NCI-H2171 (cell line): ENCODE data around the gene CCDC158.
"Not testable (repeated sequence)": the region's sequence is repeated elsewhere in the genome, so short reads cannot be mapped to it uniquely, and the experiment has no call there.

ENCODE experiments used
- DNase-seq: peaks from one replicate; lab custom pipeline; 2025; lab: John Stamatoyannopoulos, UW

Gene CCDC158

GRCh38 chr4:76420762-76421581, at the start of gene CCDC158:
TSS of gene CCDC158 (minus strand) at chr4:76421141. CDS start at chr4:76403207, 17,934 bp downstream.
- DNase-seq: no peak

- no peak for DNase-seq
Observed at GRCh38 chr4:76470532-76470931, 49.6 kb upstream of the CCDC158 start.

- DNase-seq: no peak
Observed at GRCh38 chr4:76470064-76470463, 49.1 kb upstream of the CCDC158 start.

GRCh38 chr4:76463568-76463967, 42.6 kb upstream of the CCDC158 start:
- no peak for DNase-seq

GRCh38 chr4:76459291-76459723, 38.4 kb upstream of the CCDC158 start:
- DNase-seq: no peak

GRCh38 chr4:76458825-76459224, 37.9 kb upstream of the CCDC158 start:
- DNase-seq: no peak

- DNase-seq: no peak
Observed at GRCh38 chr4:76458297-76458696, 37.4 kb upstream of the CCDC158 start.

- DNase-seq: no peak
Observed at GRCh38 chr4:76457885-76458284, 36.9 kb upstream of the CCDC158 start.

GRCh38 chr4:76454073-76454472, 33.1 kb upstream of the CCDC158 start:
- not testable (repeated sequence) for DNase-seq

- no peak for DNase-seq
Observed at GRCh38 chr4:76453232-76453631, 32.3 kb upstream of the CCDC158 start.

GRCh38 chr4:76449833-76450232, 28.9 kb upstream of the CCDC158 start:
- DNase-seq: no peak

GRCh38 chr4:76449362-76449767, 28.4 kb upstream of the CCDC158 start:
- DNase-seq: no peak

GRCh38 chr4:76448211-76448610, 27.3 kb upstream of the CCDC158 start:
- no peak for DNase-seq

- DNase-seq: no peak
Observed at GRCh38 chr4:76447393-76447851, 26.5 kb upstream of the CCDC158 start.

GRCh38 chr4:76445911-76446310, 25.0 kb upstream of the CCDC158 start:
- no peak for DNase-seq

- no peak for DNase-seq
Observed at GRCh38 chr4:76443376-76443775, 22.4 kb upstream of the CCDC158 start.

GRCh38 chr4:76442807-76443206, 21.9 kb upstream of the CCDC158 start:
- DNase-seq: no peak

GRCh38 chr4:76441881-76442280, 20.9 kb upstream of the CCDC158 start:
- DNase-seq: no peak

- DNase-seq: no peak
Observed at GRCh38 chr4:76439491-76439890, 18.6 kb upstream of the CCDC158 start.

- DNase-seq: no peak
Observed at GRCh38 chr4:76435528-76436319, 14.8 kb upstream of the CCDC158 start.

- no peak for DNase-seq
Observed at GRCh38 chr4:76434901-76435527, 14.1 kb upstream of the CCDC158 start, which contains the start of gene SHROOM3. TSS of gene SHROOM3 (plus strand) at chr4:76435229. CDS start at chr4:76436053, 824 bp downstream.
